ENCODE data around the gene CBR1. TPM values are rescaled to one million over a fixed set of nuclear protein-coding genes. Genes with fewer than 3 reads are reported as not detected.

The CBR1 gene
- total and polyA plus RNA-seq, 2 of the 8 experiments (the other 6 are each of a cell fraction or from before 2014, with no cell fraction given) = 1.8 to 207 TPM

DNA sequence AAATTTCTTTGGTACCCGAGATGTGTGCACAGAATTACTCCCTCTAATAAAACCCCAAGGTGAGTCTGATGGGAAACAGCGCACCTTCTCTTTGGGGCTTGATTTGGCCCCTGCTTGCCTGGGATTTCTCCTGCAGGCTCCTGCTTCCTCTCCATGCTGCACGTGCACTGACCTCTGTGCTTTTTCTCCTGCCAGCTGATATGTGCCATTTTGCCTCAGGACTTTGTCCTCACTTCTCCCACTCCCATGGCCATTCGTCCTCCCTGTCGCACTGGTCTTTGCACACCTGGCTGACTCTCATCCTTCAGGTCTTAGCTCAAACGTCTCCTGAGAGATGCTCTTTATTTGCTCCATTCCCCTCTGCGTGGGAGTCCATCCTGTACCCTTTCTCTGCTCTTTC lies 1.2 kb downstream of the CBR1 start (continued):
- TF ChIP-seq CHD7 (IDR thresholded peaks at IDR 0.05; ENCODE audit: insufficient replicate concordance, low read length) = no peak
- no peak for TF ChIP-seq SIN3A (conservative IDR thresholded peaks at IDR 0.05 in 1 of 2, IDR thresholded peaks at IDR 0.05 in 1 of 2; ENCODE audit: low read depth in 1 of 2, low read length in 2 of 2)
- TF ChIP-seq, protein P1, sequence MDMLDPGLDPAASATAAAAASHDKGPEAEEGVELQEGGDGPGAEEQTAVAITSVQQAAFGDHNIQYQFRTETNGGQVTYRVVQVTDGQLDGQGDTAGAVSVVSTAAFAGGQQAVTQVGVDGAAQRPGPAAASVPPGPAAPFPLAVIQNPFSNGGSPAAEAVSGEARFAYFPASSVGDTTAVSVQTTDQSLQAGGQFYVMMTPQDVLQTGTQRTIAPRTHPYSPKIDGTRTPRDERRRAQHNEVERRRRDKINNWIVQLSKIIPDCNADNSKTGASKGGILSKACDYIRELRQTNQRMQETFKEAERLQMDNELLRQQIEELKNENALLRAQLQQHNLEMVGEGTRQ (IDR thresholded peaks at IDR 0.05; ENCODE audit: low read length) = no peak
- no peak for TF ChIP-seq RFX5 (IDR thresholded peaks at IDR 0.05; ENCODE audit: borderline replicate concordance, low read depth, low read length)
- no peak for TF ChIP-seq CHD1 (IDR thresholded peaks at IDR 0.05; ENCODE audit: low read depth, low read length)
- no peak for TF ChIP-seq BCL11A (IDR thresholded peaks at IDR 0.05; ENCODE audit: low read depth in 2 of 2, low read length in 2 of 2)
- TF ChIP-seq RNF2 (IDR thresholded peaks at IDR 0.05; ENCODE audit: borderline replicate concordance, low read depth, low read length, missing control alignments, poor library complexity, severe bottlenecking) = no peak
- TF ChIP-seq SAP30 (IDR thresholded peaks at IDR 0.05; ENCODE audit: insufficient read depth, insufficient replicate concordance, low read length) = no peak
- TF ChIP-seq TEAD4 (IDR thresholded peaks at IDR 0.05; ENCODE audit: low read depth, low read length) = no peak
- TF ChIP-seq HDAC6 (IDR thresholded peaks at IDR 0.05; ENCODE audit: low read depth, low read length) = no peak

Data from H1 (cell line).